CD4-positive, alpha-beta T cell (primary cell): ENCODE measurements around the gene P3H3. TPM values are rescaled to one million over a fixed set of nuclear protein-coding genes. Genes with fewer than 3 reads are reported as not detected.

Experiments used
- ATAC-seq: fragments of 200-7000 bp; cut with Tn5 transposase; one replicate; pipeline ENCODE4 v1.10.0; 2022; ENCODE audit warnings: mild to moderate bottlenecking; ENCODE audit not compliant: poor library complexity
- CTCF ChIA-PET: fragments of 350-600 bp; sonication (Branson Sonifier 250); formaldehyde crosslinking; loops from one replicate; lab custom pipeline; 2021; ENCODE audit warnings: antibody characterized with exemption, inconsistent platforms; lab: Charles Lee
- POLR2A ChIA-PET: fragments of 350-600 bp; sonication (Branson Sonifier 250); formaldehyde crosslinking; loops from one replicate; lab custom pipeline; 2021; ENCODE audit warnings: antibody characterized with exemption, inconsistent platforms; lab: Charles Lee
- DNase-seq, 14 experiments: peaks; one replicate each; pipeline ENCODE4 v3.0.0-alpha.2; 2013 to 2020; ENCODE audit warnings: mixed read lengths in 2 of 14
- H3K27ac ChIP-seq, 2 donors: one replicate each; pipeline versions ENCODE4 v1.5.1 to v1.7.0; 2013; ENCODE audit warnings: low read length in 2 of 2, low read depth in 1 of 2, mild to moderate bottlenecking in 1 of 2
- H3K27me3 ChIP-seq, 2 experiments: 1 replicate in 1 of 2; 2 replicates in 1 of 2; pipeline versions ENCODE4 v1.6.1 to v1.7.0; 2013; ENCODE audit warnings: low read length in 2 of 2, control low read depth in 1 of 2, mild to moderate bottlenecking in 1 of 2, moderate library complexity in 1 of 2; ENCODE audit not compliant: insufficient read depth in 2 of 2, control insufficient read depth in 1 of 2
- H3K36me3 ChIP-seq: one replicate; pipeline ENCODE4 v1.6.1; 2013; ENCODE audit warnings: low read length, control low read depth; ENCODE audit not compliant: insufficient read depth
- H3K4me1 ChIP-seq: one replicate; pipeline ENCODE4 v1.6.1; 2013; ENCODE audit warnings: low read length, control low read depth; ENCODE audit not compliant: insufficient read depth
- H3K4me3 ChIP-seq: one replicate; pipeline ENCODE4 v1.5.1; 2013; ENCODE audit warnings: mild to moderate bottlenecking, low read length, moderate library complexity
- H3K9me3 ChIP-seq, 2 experiments: 1 replicate in 1 of 2; 2 replicates in 1 of 2; pipeline versions ENCODE4 v1.6.1 to v1.7.0; 2013; ENCODE audit warnings: low read length in 2 of 2, mild to moderate bottlenecking in 2 of 2, control low read depth in 1 of 2, moderate library complexity in 1 of 2; ENCODE audit not compliant: control insufficient read depth in 1 of 2, insufficient read depth in 1 of 2
- H3K27ac Mint-ChIP-seq: one replicate; pipeline ENCODE4 v1.8.0; 2020; ENCODE audit warnings: mixed read lengths
- H3K27me3 Mint-ChIP-seq: one replicate; pipeline ENCODE4 v1.8.0; 2021; ENCODE audit warnings: mixed read lengths
- H3K36me3 Mint-ChIP-seq: one replicate; pipeline ENCODE4 v1.8.0; 2021; ENCODE audit warnings: low read depth, mixed read lengths
- H3K4me1 Mint-ChIP-seq: one replicate; pipeline ENCODE4 v1.8.0; 2021; ENCODE audit warnings: low read depth, mixed read lengths
- H3K4me3 Mint-ChIP-seq: one replicate; pipeline ENCODE4 v1.8.0; 2020; ENCODE audit warnings: mild to moderate bottlenecking, mixed read lengths
- H3K9me3 Mint-ChIP-seq: one replicate; pipeline ENCODE4 v1.8.0; 2020; ENCODE audit warnings: mixed read lengths
- CTCF ChIP-seq: fragments of 200-600 bp; IDR thresholded peaks from one replicate; pipeline ENCODE4 v1.8.0; 2022; ENCODE audit warnings: antibody characterized with exemption, mild to moderate bottlenecking
- intact Hi-C, 2 experiments: fragments of 100-400 bp; cut with DNase I in 1 of 2; cut with micrococcal nuclease in 1 of 2; formaldehyde crosslinking; loops; one replicate each; pipeline versions ENCODE4 v1.15.1 to v1.9.0; 2023 to 2025; cut with DNase I, micrococcal nuclease
- total RNA-seq, 174 experiments: library from RNA in 2 of 174; stranded (reverse) in 2 of 174; gene quantifications; one replicate each; pipeline ENCODE4 v1.2.3 and lab custom pipeline; 2021 to 2026

The P3H3 gene
- total RNA-seq, 2 experiments from 2014 or later: 2.5 to 4.1 TPM

- H3K9me3 ChIP-seq: no peaks in the 10 kb centered on the region
- Mint-ChIP-seq H3K9me3 (no peaks in the 10 kb centered on the region), H3K27me3 (no peaks in the 10 kb centered on the region), H3K4me3 (peak within 1 kb of the TSS; percentile 91), H3K36me3 (peaks cover 29% of the 10 kb centered on the region), H3K4me1 (peaks cover 29% of the 10 kb centered on the region), H3K27ac (peak within 1 kb of the TSS; percentile 87)
- TF ChIP-seq CTCF: no peak
- H3K27ac ChIP-seq: peak within 1 kb of the TSS; percentile 89 to 95
- H3K27me3 ChIP-seq: no peaks in the 10 kb centered on the region
- H3K36me3 ChIP-seq: peaks cover 18% of the 10 kb centered on the region
- H3K4me3 ChIP-seq: peak within 1 kb of the TSS; percentile 73
- intact Hi-C loops: loop anchor here (2.0 to 5.0 kb wide), 6 partner anchors 41 to 189 kb away; partner anchors contain the start of genes EMG1 (in 2 of the 2), PHB2 (in 2 of the 2), CD4 (in 1 of the 2) and ING4 (in 1 of the 2)
- H3K4me1 ChIP-seq: peaks cover 42% of the 10 kb centered on the region
- ATAC-seq (peak; percentile 42), DNase-seq (peak; percentile 82 to 98 (median 89))
- ChIA-PET POLR2A (interaction anchor here (0.6 to 6.6 kb wide), 34 partner anchors 9 to 381 kb away, joined by 3 to 106 read pairs (median 4); partner anchors contain the start of genes C12orf57, CD4, COPS7A and ENO2), CTCF (interaction anchor here (1.0 to 5.1 kb wide), 10 partner anchors 16 to 167 kb away, joined by 3 to 46 read pairs (median 8); partner anchors contain the start of genes C12orf57, COPS7A, MLF2 and RNU7-1)
Observed at GRCh38 chr12:6851153-6851920, 23.1 kb downstream of the P3H3 start, which contains the start of gene CDCA3. TSS of gene CDCA3 (minus strand) at chr12:6851286. CDS start at chr12:6850952, 334 bp downstream.

DNA sequence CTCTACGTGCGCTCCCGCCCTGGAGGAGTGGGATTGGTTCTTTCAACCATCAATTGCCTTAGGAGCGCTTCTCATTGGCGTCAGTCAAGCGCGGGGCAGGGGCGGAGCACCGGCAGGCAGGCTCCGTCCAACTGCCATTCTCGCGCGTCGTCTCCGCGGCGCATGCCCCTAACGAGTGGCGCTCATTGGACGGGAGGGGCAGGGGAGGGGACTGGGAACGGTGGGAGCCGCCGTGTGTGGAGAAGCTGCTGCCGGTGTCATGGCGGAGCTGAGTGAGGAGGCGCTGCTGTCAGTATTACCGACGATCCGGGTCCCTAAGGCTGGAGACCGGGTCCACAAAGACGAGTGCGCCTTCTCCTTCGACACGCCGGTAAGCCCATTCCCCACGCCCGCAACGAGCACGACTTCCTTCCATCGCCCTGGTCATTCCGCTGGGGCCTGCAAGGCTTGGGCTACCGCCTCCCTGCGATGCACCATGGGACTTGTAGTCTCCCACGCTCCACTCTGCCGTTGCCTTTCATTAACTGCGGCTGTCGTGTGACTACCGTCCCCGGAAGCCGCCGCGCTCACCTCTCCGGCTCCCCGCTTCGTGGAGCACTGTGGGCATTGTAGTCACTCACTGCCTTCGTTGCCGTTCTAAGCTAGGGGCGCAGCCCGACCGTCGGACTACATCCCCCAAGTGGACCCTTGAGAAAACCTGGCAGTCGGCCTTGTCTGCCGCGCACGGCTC lies 23.9 kb downstream of the P3H3 start, which contains the start of gene USP5:
Gene USP5 (plus strand): TSS at position 230 of the 730 bp plus-strand sequence. CDS start 30 bp downstream, at position 260.
- peaks cover 25% of the 10 kb centered on the region for H3K36me3 ChIP-seq
- ChIA-PET CTCF (interaction anchor here (1.0 to 5.1 kb wide), 12 partner anchors 16 to 261 kb away, joined by 3 to 46 read pairs (median 6); partner anchors contain the start of genes C12orf57, COPS7A, MLF2 and RNU7-1), POLR2A (interaction anchor here (0.6 to 6.6 kb wide), 36 partner anchors 8 to 381 kb away, joined by 3 to 106 read pairs (median 4); partner anchors contain the start of genes C12orf57, CD4, COPS7A and ENO2)
- Mint-ChIP-seq H3K36me3 (peaks cover 36% of the 10 kb centered on the region), H3K27me3 (no peaks in the 10 kb centered on the region), H3K4me1 (peaks cover 29% of the 10 kb centered on the region), H3K27ac (peak within 1 kb of the TSS; percentile 87), H3K9me3 (no peaks in the 10 kb centered on the region), H3K4me3 (peak within 1 kb of the TSS; percentile 91)
- TF ChIP-seq CTCF: no peak
- H3K27ac ChIP-seq: peak within 1 kb of the TSS; percentile 89 to 95
- H3K9me3 ChIP-seq: no peaks in the 10 kb centered on the region
- H3K27me3 ChIP-seq: no peaks in the 10 kb centered on the region
- intact Hi-C loops: loop anchor here (1.0 to 5.0 kb wide), 9 partner anchors 15 to 190 kb away; partner anchors contain the start of genes EMG1 (in 2 of the 2), PHB2 (in 2 of the 2), CD4 (in 1 of the 2) and ING4 (in 1 of the 2)
- H3K4me1 ChIP-seq: peaks cover 42% of the 10 kb centered on the region
- DNase-seq (peak; percentile 94 to 100 (median 97)), ATAC-seq (peak; percentile 77)
- peak within 1 kb of the TSS; percentile 73 for H3K4me3 ChIP-seq
